WTC11 (cell line): ENCODE measurements around the gene MSANTD4. TPM values are rescaled to one million over a fixed set of nuclear protein-coding genes. Genes with fewer than 3 reads are reported as not detected.

Source experiments
- ATAC-seq: fragments of 200-7000 bp; cut with Tn5 transposase; 2 replicates; pipeline ENCODE4 v1.10.0; 2021; ENCODE audit warnings: mild to moderate bottlenecking, moderate library complexity
- CTCF ChIA-PET: fragments of 300-600 bp; sonication (Branson Sonifier 250); formaldehyde crosslinking; loops from one replicate; lab custom pipeline; 2021; ENCODE audit warnings: antibody characterized with exemption; lab: Charles Lee
- POLR2A ChIA-PET: fragments of 350-600 bp; sonication (Branson Sonifier 250); formaldehyde crosslinking; loops from one replicate; lab custom pipeline; 2021; ENCODE audit warnings: antibody characterized with exemption; lab: Charles Lee
- DNase-seq: peaks from one replicate; pipeline ENCODE4 v3.0.0; 2021; ENCODE audit warnings: low spot score
- H3K27ac Mint-ChIP-seq: 2 replicates; pipeline ENCODE4 v1.8.0; 2021; ENCODE audit warnings: mixed read lengths
- H3K27me3 Mint-ChIP-seq: 2 replicates; pipeline ENCODE4 v1.8.0; 2021; ENCODE audit warnings: low read depth, mild to moderate bottlenecking, moderate library complexity, mixed read lengths
- H3K36me3 Mint-ChIP-seq: 2 replicates; pipeline ENCODE4 v1.8.0; 2021; ENCODE audit warnings: mixed read lengths
- H3K4me1 Mint-ChIP-seq: 2 replicates; pipeline ENCODE4 v1.8.0; 2022; ENCODE audit warnings: mixed read lengths
- H3K4me3 Mint-ChIP-seq: 2 replicates; pipeline ENCODE4 v1.8.0; 2021; ENCODE audit warnings: mild to moderate bottlenecking, moderate library complexity, mixed read lengths
- H3K9me3 Mint-ChIP-seq: 2 replicates; pipeline ENCODE4 v1.8.0; 2021; ENCODE audit warnings: mixed read lengths
- NR2C2 ChIP-seq: sonication (generic); formaldehyde crosslinking; IDR thresholded peaks from 2 replicates; pipeline ENCODE4 v1.8.0; 2022; ENCODE audit warnings: mild to moderate bottlenecking, missing genetic modification reagents
- PRRX2 ChIP-seq: fragments of 250-450 bp; sonication (Bioruptor Pico); IDR thresholded peaks from 2 replicates; pipeline ENCODE4 v1.8.0; 2021; ENCODE audit warnings: mild to moderate bottlenecking
- RORB ChIP-seq: fragments of 250-450 bp; sonication (Bioruptor Pico); IDR thresholded peaks from 2 replicates; pipeline ENCODE4 v1.9.0; 2021; ENCODE audit warnings: mild to moderate bottlenecking
- ZNF219 ChIP-seq: sonication (generic); formaldehyde crosslinking; IDR thresholded peaks from 2 replicates; pipeline ENCODE4 v1.8.0; 2023; ENCODE audit warnings: missing genetic modification reagents, mild to moderate bottlenecking, borderline replicate concordance
- ZNF671 ChIP-seq: fragments of 250-450 bp; sonication (Bioruptor Pico); IDR thresholded peaks from 2 replicates; pipeline ENCODE4 v1.8.0; 2021; ENCODE audit warnings: mild to moderate bottlenecking
- total RNA-seq: library from RNA; stranded (reverse); gene quantifications from 3 replicates; pipeline ENCODE4 v1.2.3, GENCODE V29; 2021
- TF ChIP-seq, protein P1 (sequence below): sonication (generic); formaldehyde crosslinking; IDR thresholded peaks from 2 replicates; pipeline ENCODE4 v1.8.0; 2022; ENCODE audit warnings: missing genetic modification reagents
- TF ChIP-seq, protein P2 (sequence below): sonication (generic); formaldehyde crosslinking; IDR thresholded peaks from 2 replicates; pipeline ENCODE4 v1.8.1; 2023; ENCODE audit warnings: mild to moderate bottlenecking, missing genetic modification reagents, borderline replicate concordance
- TF ChIP-seq, protein P3 (sequence below): fragments of 250-450 bp; sonication (Bioruptor Pico); IDR thresholded peaks from 2 replicates; pipeline ENCODE4 v1.9.0; 2021; ENCODE audit warnings: mild to moderate bottlenecking
- TF ChIP-seq, protein P4 (sequence below): fragments of 250-450 bp; sonication (Bioruptor Pico); IDR thresholded peaks from 2 replicates; pipeline ENCODE4 v1.9.0; 2021; ENCODE audit warnings: moderate library complexity, mild to moderate bottlenecking, inconsistent platforms, borderline replicate concordance
- TF ChIP-seq, protein P5 (sequence below): sonication (generic); formaldehyde crosslinking; IDR thresholded peaks from 2 replicates; pipeline ENCODE4 v1.8.1; 2022; ENCODE audit warnings: missing genetic modification reagents, borderline replicate concordance

The MSANTD4 gene
- total RNA-seq, 1 experiment from 2014 or later: 22.0 TPM

DNA sequence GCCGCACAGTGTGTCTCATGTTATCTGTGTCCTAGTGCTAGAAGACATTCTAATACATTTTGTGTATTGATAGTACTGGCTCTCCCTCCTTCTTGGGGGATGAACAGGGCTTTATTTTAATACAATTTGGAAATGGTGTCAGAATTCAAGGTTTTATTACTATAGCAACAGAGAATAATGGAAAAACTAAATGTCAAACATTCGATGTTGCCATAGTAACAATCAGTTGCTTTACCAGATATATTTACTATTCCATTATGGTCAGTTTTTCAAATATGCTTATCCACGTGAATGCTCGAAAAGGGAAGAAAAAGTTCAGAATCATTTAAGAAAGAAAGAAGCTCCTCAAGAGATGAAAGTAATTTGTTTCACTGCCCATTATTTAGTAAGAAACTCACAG lies 8.6 kb upstream of the MSANTD4 start:
- DNase-seq (no peak), ATAC-seq (no peak)
- ChIA-PET POLR2A (no interaction called here), CTCF (no interaction called here)
- Mint-ChIP-seq H3K9me3 (peaks cover 21% of the 10 kb centered on the region), H3K36me3 (0 out of 2 replicates have a peak, but pooled peaks cover 4% of the 10 kb centered on the region), H3K4me1 (peaks cover 5% of the 10 kb centered on the region; the same call in 1 of the 2 replicates), H3K27me3 (no peaks in the 10 kb centered on the region; the same call in 1 of the 2 replicates), H3K27ac (no peak overlapping the region), H3K4me3 (no peak overlapping the region)
- TF ChIP-seq, protein P1, sequence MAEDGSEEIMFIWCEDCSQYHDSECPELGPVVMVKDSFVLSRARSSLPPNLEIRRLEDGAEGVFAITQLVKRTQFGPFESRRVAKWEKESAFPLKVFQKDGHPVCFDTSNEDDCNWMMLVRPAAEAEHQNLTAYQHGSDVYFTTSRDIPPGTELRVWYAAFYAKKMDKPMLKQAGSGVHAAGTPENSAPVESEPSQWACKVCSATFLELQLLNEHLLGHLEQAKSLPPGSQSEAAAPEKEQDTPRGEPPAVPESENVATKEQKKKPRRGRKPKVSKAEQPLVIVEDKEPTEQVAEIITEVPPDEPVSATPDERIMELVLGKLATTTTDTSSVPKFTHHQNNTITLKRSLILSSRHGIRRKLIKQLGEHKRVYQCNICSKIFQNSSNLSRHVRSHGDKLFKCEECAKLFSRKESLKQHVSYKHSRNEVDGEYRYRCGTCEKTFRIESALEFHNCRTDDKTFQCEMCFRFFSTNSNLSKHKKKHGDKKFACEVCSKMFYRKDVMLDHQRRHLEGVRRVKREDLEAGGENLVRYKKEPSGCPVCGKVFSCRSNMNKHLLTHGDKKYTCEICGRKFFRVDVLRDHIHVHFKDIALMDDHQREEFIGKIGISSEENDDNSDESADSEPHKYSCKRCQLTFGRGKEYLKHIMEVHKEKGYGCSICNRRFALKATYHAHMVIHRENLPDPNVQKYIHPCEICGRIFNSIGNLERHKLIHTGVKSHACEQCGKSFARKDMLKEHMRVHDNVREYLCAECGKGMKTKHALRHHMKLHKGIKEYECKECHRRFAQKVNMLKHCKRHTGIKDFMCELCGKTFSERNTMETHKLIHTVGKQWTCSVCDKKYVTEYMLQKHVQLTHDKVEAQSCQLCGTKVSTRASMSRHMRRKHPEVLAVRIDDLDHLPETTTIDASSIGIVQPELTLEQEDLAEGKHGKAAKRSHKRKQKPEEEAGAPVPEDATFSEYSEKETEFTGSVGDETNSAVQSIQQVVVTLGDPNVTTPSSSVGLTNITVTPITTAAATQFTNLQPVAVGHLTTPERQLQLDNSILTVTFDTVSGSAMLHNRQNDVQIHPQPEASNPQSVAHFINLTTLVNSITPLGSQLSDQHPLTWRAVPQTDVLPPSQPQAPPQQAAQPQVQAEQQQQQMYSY (CRISPR knock-in tag): no peak
- TF ChIP-seq RORB (CRISPR knock-in tag): no peak
- TF ChIP-seq PRRX2 (CRISPR knock-in tag): no peak
- TF ChIP-seq, protein P2, sequence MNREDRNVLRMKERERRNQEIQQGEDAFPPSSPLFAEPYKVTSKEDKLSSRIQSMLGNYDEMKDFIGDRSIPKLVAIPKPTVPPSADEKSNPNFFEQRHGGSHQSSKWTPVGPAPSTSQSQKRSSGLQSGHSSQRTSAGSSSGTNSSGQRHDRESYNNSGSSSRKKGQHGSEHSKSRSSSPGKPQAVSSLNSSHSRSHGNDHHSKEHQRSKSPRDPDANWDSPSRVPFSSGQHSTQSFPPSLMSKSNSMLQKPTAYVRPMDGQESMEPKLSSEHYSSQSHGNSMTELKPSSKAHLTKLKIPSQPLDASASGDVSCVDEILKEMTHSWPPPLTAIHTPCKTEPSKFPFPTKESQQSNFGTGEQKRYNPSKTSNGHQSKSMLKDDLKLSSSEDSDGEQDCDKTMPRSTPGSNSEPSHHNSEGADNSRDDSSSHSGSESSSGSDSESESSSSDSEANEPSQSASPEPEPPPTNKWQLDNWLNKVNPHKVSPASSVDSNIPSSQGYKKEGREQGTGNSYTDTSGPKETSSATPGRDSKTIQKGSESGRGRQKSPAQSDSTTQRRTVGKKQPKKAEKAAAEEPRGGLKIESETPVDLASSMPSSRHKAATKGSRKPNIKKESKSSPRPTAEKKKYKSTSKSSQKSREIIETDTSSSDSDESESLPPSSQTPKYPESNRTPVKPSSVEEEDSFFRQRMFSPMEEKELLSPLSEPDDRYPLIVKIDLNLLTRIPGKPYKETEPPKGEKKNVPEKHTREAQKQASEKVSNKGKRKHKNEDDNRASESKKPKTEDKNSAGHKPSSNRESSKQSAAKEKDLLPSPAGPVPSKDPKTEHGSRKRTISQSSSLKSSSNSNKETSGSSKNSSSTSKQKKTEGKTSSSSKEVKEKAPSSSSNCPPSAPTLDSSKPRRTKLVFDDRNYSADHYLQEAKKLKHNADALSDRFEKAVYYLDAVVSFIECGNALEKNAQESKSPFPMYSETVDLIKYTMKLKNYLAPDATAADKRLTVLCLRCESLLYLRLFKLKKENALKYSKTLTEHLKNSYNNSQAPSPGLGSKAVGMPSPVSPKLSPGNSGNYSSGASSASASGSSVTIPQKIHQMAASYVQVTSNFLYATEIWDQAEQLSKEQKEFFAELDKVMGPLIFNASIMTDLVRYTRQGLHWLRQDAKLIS (CRISPR knock-in tag): no peak
- no peak for TF ChIP-seq ZNF219 (CRISPR knock-in tag)
- TF ChIP-seq, protein P3, sequence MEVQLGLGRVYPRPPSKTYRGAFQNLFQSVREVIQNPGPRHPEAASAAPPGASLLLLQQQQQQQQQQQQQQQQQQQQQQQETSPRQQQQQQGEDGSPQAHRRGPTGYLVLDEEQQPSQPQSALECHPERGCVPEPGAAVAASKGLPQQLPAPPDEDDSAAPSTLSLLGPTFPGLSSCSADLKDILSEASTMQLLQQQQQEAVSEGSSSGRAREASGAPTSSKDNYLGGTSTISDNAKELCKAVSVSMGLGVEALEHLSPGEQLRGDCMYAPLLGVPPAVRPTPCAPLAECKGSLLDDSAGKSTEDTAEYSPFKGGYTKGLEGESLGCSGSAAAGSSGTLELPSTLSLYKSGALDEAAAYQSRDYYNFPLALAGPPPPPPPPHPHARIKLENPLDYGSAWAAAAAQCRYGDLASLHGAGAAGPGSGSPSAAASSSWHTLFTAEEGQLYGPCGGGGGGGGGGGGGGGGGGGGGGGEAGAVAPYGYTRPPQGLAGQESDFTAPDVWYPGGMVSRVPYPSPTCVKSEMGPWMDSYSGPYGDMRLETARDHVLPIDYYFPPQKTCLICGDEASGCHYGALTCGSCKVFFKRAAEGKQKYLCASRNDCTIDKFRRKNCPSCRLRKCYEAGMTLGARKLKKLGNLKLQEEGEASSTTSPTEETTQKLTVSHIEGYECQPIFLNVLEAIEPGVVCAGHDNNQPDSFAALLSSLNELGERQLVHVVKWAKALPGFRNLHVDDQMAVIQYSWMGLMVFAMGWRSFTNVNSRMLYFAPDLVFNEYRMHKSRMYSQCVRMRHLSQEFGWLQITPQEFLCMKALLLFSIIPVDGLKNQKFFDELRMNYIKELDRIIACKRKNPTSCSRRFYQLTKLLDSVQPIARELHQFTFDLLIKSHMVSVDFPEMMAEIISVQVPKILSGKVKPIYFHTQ (CRISPR knock-in tag): no peak
- no peak for TF ChIP-seq ZNF671 (CRISPR knock-in tag)
- TF ChIP-seq, protein P4, sequence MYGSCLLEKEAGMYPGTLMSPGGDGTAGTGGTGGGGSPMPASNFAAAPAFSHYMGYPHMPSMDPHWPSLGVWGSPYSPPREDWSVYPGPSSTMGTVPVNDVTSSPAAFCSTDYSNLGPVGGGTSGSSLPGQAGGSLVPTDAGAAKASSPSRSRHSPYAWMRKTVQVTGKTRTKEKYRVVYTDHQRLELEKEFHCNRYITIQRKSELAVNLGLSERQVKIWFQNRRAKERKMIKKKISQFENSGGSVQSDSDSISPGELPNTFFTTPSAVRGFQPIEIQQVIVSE (CRISPR knock-in tag): no peak

DNA sequence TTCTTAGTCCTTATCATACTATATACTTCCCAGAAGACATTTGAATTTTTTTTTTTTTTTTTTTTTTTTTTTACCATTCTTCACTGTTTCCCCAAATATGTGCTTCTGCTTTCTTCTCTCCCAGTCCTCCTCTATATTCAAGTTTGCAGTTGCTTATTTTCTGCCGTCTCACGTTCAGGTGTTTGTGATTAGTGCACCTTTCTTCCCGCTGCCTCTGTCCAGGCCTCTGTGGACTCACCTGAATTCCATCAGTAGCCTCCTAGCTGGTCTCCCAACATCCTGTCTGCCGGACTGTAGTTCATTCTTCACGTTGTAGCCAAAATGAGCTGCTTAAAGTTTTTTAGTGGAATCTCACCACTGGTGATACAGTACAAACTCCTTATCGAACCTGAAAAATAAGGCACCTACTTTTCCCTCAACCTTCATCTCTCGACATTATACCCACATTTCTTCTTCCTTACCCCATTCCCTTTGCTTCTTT lies 795 bp upstream of the MSANTD4 start:
- H3K27ac Mint-ChIP-seq: peak overlapping the region; percentile 96
- peaks cover 21% of the 10 kb centered on the region for H3K9me3 Mint-ChIP-seq
- H3K4me3 Mint-ChIP-seq: peak overlapping the region; percentile 90
- no peak for DNase-seq
- TF ChIP-seq, protein P5, sequence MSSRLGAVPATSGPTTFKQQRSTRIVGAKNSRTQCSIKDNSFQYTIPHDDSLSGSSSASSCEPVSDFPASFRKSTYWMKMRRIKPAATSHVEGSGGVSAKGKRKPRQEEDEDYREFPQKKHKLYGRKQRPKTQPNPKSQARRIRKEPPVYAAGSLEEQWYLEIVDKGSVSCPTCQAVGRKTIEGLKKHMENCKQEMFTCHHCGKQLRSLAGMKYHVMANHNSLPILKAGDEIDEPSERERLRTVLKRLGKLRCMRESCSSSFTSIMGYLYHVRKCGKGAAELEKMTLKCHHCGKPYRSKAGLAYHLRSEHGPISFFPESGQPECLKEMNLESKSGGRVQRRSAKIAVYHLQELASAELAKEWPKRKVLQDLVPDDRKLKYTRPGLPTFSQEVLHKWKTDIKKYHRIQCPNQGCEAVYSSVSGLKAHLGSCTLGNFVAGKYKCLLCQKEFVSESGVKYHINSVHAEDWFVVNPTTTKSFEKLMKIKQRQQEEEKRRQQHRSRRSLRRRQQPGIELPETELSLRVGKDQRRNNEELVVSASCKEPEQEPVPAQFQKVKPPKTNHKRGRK (CRISPR knock-in tag): 0 out of 2 replicates have a peak, but pooled peaks have one; percentile 33
- no peak for TF ChIP-seq NR2C2 (CRISPR knock-in tag)
- H3K4me1 Mint-ChIP-seq: peaks cover 37% of the 10 kb centered on the region
- peaks cover 16% of the 10 kb centered on the region for H3K36me3 Mint-ChIP-seq
- ChIA-PET CTCF (no interaction called here), POLR2A (interaction anchor here (1.0 kb wide), 1 partner anchor 53 kb away, joined by 3 read pairs; no protein-coding TSS in a partner anchor)
- H3K27me3 Mint-ChIP-seq: no peaks in the 10 kb centered on the region
- no peak for ATAC-seq
